HG02798 (cell line): ENCODE data around the gene B2M.
A peak's percentile ranks its signal among the peaks of the same experiment; 100 is the strongest.
"Not testable (repeated sequence)": the region's sequence is repeated elsewhere in the genome, so short reads cannot be mapped to it uniquely, and the experiment has no call there.

Experiments used
- ATAC-seq: cut with Tn5 transposase; IDR thresholded peaks from one replicate; pipeline ENCODE4 v1.9.1; 2021; ENCODE audit warnings: mild to moderate bottlenecking; ENCODE audit not compliant: unreplicated experiment, poor library complexity

B2M gene

GRCh38 chr15:44697014-44697413, 14.3 kb upstream of the B2M start:
- no peak for ATAC-seq

DNA sequence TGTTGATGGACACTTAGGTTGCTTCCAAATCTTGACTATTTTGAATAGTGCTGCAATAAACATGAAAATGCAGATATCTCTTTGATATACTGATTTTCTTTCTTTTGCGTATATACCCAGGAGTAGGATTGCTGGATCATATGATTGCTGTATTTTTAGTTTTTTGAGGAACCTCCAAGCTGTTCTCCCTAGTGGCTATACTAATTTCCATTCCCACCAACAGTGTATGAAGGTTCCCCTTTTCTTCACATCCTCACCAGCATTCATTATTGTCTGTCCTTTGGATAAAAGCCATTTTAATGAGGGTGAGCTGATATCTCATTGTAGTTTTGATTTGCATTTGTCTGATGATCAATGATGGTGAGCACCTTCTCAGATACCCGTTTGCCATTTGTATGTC, 12.7 kb upstream of the B2M start:
- ATAC-seq = no peak

DNA sequence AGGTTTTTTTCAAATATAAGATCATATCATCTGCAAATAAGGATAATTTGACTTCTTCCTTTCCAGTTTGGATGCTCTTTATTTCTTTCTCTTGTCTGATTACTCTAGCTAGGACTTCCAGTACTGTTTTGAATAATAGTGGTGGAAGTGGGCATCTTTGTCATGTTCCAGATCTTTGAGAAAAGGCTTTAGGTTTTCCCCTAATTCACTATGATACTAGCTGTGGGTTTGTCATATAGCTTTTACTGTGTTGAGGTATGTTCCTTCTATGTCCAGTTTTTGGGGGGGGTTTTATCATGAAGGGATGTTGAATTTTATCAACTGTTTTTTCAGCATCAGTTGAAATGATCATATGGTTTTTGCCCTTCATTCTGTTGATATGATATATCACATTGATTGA, 10.6 kb upstream of the B2M start:
- not testable (repeated sequence) for ATAC-seq

DNA sequence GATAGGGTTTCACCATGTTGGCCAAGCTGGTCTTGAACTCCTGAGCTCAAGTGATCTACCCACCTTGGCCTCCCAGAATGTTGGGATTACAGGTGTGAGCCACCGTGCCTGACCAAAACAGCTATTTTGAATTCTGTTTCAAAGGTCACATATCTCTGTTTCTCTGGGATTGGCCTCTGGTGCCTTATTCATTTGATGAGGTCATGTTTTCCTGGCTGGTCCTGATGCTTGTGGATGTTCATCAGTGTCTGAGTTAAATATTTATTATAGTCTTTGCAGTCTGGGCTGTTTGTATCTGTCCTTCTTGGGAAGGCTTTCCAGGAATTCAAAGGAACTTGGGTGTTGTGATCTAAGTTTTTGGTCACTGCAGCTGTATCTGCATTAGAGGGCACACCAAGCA, 5.3 kb upstream of the B2M start:
- no peak for ATAC-seq

DNA sequence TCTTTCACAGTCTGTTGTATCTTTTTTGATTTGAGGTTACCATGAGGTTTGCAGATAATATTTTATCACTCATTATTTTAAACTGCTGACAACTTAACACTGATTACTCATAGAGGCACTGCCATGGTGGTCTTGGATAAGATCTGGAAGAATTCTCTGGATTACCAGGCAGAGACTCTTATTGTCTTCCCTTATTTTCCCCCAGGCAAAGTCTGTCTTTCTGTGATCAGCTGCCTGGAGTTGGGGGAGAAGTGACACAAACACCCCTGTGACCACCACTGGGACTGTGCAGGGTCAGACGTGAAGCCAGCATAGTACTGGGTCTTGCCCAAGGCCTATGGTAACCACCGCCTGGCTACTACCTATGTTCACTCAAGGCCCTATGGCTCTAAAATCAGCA, 4.9 kb upstream of the B2M start:
- no peak for ATAC-seq

DNA sequence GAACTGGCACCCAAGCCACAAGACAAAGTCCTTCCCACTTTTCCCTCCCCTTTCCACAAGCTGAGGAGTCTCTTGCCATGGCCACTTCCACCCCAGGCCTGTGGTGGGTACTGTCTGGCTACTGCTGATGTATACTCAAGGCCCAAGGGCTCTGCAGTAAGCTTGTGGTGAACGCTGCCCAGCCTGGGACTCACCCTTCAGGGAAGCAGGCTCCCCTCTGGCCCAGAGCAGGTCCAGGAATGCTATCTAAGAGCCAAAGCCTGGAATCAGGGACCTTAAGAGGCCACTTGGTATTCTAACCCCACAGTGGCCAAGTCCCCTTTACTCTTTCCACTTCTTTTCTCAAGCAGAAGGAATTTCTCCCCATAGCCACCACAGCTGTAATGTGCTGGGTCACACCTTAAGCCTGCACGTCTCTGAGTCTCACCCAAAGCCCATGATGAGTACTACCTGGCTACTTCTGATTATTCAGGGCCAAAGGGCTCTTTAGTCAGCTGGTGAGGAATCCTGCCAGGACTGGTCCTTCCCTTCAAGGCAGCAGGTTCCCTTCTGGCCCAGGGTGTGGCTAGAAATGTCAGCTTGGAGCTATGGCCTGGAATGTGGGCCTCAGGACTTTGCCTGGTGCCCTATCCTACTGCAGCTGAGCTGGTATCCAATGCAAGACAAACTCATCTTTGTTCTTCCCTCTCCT, 4.2 kb upstream of the B2M start:
- ATAC-seq = no peak

DNA sequence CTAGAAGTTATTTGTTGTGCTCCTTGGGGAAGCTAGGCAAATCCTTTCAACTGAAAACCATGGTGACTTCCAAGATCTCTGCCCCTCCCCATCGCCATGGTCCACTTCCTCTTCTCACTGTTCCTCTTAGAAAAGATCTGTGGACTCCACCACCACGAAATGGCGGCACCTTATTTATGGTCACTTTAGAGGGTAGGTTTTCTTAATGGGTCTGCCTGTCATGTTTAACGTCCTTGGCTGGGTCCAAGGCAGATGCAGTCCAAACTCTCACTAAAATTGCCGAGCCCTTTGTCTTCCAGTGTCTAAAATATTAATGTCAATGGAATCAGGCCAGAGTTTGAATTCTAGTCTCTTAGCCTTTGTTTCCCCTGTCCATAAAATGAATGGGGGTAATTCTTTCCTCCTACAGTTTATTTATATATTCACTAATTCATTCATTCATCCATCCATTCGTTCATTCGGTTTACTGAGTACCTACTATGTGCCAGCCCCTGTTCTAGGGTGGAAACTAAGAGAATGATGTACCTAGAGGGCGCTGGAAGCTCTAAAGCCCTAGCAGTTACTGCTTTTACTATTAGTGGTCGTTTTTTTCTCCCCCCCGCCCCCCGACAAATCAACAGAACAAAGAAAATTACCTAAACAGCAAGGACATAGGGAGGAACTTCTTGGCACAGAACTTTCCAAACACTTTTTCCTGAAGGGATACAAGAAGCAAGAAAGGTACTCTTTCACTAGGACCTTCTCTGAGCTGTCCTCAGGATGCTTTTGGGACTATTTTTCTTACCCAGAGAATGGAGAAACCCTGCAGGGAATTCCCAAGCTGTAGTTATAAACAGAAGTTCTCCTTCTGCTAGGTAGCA, 851 bp upstream of the B2M start:
- no peak for ATAC-seq

DNA sequence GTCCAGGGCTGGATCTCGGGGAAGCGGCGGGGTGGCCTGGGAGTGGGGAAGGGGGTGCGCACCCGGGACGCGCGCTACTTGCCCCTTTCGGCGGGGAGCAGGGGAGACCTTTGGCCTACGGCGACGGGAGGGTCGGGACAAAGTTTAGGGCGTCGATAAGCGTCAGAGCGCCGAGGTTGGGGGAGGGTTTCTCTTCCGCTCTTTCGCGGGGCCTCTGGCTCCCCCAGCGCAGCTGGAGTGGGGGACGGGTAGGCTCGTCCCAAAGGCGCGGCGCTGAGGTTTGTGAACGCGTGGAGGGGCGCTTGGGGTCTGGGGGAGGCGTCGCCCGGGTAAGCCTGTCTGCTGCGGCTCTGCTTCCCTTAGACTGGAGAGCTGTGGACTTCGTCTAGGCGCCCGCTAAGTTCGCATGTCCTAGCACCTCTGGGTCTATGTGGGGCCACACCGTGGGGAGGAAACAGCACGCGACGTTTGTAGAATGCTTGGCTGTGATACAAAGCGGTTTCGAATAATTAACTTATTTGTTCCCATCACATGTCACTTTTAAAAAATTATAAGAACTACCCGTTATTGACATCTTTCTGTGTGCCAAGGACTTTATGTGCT, 527 bp downstream of the B2M start:
- ATAC-seq = peak; percentile 27

DNA sequence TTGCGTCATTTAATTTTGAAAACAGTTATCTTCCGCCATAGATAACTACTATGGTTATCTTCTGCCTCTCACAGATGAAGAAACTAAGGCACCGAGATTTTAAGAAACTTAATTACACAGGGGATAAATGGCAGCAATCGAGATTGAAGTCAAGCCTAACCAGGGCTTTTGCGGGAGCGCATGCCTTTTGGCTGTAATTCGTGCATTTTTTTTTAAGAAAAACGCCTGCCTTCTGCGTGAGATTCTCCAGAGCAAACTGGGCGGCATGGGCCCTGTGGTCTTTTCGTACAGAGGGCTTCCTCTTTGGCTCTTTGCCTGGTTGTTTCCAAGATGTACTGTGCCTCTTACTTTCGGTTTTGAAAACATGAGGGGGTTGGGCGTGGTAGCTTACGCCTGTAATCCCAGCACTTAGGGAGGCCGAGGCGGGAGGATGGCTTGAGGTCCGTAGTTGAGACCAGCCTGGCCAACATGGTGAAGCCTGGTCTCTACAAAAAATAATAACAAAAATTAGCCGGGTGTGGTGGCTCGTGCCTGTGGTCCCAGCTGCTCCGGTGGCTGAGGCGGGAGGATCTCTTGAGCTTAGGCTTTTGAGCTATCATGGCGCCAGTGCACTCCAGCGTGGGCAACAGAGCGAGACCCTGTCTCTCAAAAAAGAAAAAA, 1.2 kb downstream of the B2M start:
- ATAC-seq = no peak

- no peak for ATAC-seq
Observed at GRCh38 chr15:44713006-44713966, 2.0 kb downstream of the B2M start.

DNA sequence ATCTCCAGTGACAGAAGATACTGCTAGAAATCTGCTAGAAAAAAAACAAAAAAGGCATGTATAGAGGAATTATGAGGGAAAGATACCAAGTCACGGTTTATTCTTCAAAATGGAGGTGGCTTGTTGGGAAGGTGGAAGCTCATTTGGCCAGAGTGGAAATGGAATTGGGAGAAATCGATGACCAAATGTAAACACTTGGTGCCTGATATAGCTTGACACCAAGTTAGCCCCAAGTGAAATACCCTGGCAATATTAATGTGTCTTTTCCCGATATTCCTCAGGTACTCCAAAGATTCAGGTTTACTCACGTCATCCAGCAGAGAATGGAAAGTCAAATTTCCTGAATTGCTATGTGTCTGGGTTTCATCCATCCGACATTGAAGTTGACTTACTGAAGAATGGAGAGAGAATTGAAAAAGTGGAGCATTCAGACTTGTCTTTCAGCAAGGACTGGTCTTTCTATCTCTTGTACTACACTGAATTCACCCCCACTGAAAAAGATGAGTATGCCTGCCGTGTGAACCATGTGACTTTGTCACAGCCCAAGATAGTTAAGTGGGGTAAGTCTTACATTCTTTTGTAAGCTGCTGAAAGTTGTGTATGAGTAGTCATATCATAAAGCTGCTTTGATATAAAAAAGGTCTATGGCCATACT, 4.0 kb downstream of the B2M start:
- ATAC-seq = no peak

GRCh38 chr15:44715797-44716334, 4.5 kb downstream of the B2M start:
- no peak for ATAC-seq

- ATAC-seq = no peak
Observed at GRCh38 chr15:44716983-44717602, 5.8 kb downstream of the B2M start.

DNA sequence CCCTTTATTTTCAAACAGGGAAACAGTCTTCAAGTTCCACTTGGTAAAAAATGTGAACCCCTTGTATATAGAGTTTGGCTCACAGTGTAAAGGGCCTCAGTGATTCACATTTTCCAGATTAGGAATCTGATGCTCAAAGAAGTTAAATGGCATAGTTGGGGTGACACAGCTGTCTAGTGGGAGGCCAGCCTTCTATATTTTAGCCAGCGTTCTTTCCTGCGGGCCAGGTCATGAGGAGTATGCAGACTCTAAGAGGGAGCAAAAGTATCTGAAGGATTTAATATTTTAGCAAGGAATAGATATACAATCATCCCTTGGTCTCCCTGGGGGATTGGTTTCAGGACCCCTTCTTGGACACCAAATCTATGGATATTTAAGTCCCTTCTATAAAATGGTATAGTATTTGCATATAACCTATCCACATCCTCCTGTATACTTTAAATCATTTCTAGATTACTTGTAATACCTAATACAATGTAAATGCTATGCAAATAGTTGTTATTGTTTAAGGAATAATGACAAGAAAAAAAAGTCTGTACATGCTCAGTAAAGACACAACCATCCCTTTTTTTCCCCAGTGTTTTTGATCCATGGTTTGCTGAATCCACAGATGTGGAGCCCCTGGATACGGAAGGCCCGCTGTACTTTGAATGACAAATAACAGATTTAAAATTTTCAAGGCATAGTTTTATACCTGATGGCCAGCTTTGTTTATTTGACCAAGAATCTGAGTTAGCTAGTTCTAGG, 7.0 kb downstream of the B2M start:
- ATAC-seq = no peak

DNA sequence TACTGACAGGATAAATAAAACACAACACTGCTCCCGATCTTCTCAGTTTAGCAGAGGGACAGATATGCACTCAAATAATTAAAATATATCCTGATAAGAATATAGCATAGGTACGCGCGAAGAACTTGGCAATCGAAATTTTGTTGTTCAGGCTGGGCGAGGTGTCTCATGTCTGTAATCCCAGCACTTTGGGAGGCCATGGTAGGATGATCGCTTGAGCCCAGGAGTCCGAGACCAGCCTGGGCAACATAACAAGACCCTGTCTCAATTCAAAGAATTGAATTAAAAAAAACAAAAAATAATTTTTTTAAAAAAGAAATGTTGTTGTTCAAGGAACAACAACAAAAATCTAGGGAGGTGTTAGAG, 7.6 kb downstream of the B2M start:
- ATAC-seq = peak; percentile 3

DNA sequence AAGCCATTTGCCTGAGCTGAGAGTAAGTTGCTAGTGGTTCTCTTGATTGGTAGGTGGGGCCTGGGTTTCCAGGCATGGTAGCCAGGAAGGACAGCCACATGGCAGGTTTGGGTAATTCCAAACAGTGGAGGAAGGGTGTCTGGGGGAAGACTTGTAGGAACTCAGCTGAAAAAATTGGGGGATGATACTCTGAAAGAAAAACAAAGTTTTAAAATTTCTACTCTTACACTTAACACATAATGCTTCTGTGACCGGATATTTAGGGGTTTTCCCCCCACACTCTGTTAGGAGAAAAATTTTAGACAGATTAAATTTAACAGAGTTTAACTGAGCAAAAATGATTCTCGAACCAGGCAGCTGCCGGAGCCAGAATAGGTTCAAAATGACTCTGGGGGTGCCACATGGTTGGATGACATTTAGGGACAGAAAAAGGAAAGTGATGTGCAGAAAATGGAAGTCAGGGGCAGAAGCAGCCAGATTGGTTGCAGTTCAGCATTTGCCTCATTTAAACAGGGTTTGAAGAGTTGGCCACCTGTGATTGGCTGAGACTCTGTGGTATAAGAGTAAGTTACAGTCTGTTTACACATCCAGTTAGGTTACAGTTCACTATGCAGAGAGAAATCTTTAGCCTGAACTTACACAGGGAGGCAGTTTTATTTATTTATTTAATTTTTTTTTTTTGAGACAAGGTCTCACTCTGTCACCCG, 8.1 kb downstream of the B2M start:
- peak; percentile 68 for ATAC-seq

DNA sequence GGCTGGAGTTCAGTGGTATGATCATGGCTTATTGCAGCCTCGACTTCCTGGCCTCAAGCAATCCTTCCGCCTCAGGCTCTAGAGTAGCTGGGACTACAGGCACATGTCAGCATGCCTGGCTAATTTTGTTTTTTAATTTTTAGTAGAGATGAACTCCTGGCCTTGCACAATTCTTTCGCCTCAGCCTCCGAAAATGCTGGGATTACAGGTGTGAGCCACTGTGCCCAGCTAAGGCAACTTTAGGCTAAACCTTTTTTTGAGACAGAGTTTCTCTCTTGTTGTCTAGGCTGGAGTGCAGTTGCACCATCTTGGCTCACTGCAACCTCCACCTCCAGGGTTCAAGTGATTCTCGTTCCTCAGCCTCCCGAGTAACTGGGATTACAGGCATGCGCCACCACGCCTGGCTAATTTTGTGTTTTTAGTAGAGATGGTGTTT, 8.7 kb downstream of the B2M start:
- not testable (repeated sequence) for ATAC-seq
